ENCODE data around the gene SLC25A23. TPM values are rescaled to one million over a fixed set of nuclear protein-coding genes. Genes with fewer than 3 reads are reported as not detected.
"Not testable (repeated sequence)": the region's sequence is repeated elsewhere in the genome, so short reads cannot be mapped to it uniquely, and the experiment has no call there.

Gene SLC25A23
- 52.7 TPM for polyA plus RNA-seq (2013, experiment 1 of 2)
- polyA plus RNA-seq (2013, experiment 2 of 2), result 51.9 TPM

DNA sequence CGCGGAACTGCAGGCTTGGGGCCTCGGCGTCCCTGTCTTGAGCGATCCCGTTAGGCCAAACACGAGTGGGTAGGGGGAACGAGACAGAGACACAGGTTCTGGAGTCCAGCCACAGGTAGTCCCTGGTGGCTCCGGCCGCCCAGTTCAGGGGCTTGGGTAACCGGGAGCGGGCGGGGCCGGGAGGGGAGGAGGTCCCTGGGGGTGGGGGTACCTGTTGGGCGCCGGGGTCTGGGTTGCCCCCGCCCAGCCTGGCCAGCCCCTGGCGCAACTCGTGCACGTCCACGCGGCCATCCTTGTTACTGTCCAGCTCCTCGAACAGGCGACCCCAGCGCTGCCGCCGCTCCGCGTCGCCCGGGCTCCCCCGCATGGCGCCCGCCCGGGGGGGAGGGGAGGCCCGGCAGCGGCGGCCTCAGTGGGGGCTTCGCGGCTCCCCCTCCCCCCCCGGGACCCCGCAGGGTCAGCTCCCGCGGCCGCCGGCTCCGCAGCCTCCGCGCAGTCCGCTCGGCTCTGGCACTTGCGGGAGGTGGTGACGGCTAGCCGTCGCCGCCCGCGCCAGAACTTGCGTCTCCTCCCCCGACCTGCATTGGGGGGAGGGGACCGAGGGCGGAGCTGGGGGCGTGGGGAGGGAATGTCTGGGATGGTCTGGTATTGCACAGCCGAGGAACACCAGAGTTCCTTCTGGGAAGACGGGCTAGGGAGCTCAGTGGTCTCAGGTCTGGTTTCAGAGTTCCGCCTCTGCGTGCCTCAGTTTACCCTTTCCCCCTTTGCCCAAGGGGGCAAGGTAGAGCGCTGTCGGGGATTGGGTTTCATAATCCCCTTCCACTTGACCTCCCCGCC is at the start of gene SLC25A23:
TSS of gene SLC25A23 (minus strand) at position 531 of the 837 bp plus-strand sequence. CDS start at position 367, 164 bp downstream.
- peak within 1 kb of the TSS; percentile 92 for H3K18ac ChIP-seq (ENCODE audit: low read length)
- H3K27ac ChIP-seq (replicated peaks; ENCODE audit: low read length), result peak within 1 kb of the TSS; percentile 49
- H3K9me3 ChIP-seq (replicated peaks in 1 of 2; ENCODE audit: control insufficient read depth in 2 of 2, insufficient read depth in 1 of 2, low read depth in 1 of 2, low read length in 2 of 2), result peaks cover 3 to 10% of the 10 kb centered on the region in 2 donors
- peak within 1 kb of the TSS; percentile 88 for H2AK5ac ChIP-seq (ENCODE audit: low read depth, low read length)
- no peak within 1 kb of the TSS for H3K14ac ChIP-seq (ENCODE audit: low read length)
- peak within 1 kb of the TSS; percentile 96 for H2AFZ ChIP-seq (ENCODE audit: low read length)
- H3K4me1 ChIP-seq (ENCODE audit: control insufficient read depth in 2 of 2, insufficient read depth in 1 of 2, low read depth in 1 of 2, low read length in 2 of 2), result peaks cover 5 to 7% of the 10 kb centered on the region in 2 donors
- H3K4ac ChIP-seq (ENCODE audit: low read length), result peak within 1 kb of the TSS; percentile 53
- H3K9ac ChIP-seq (ENCODE audit: low read depth, low read length, poor library complexity), result peak within 1 kb of the TSS; percentile 84
- peak within 1 kb of the TSS; percentile 85 for H3K23ac ChIP-seq (ENCODE audit: low read depth, low read length, poor library complexity)
- peak within 1 kb of the TSS; percentile 94 for H2BK5ac ChIP-seq (ENCODE audit: low read length)
- H4K8ac ChIP-seq (ENCODE audit: low read depth, low read length), result no peak within 1 kb of the TSS
- peak; percentile 76 for DNase-seq (ENCODE audit: low spot score)
- H3K4me2 ChIP-seq (ENCODE audit: insufficient read depth, low read length, poor library complexity, severe bottlenecking), result peak within 1 kb of the TSS; percentile 94
- no peak within 1 kb of the TSS for H2BK12ac ChIP-seq (ENCODE audit: low read length)
- H2BK120ac ChIP-seq (ENCODE audit: low read depth, low read length), result no peak within 1 kb of the TSS
- H2BK15ac ChIP-seq (ENCODE audit: low read length), result peak within 1 kb of the TSS; percentile 92
- no CpG with 5 or more reads among the region's 70 CpGs for WGBS, 2 donors (ENCODE audit: extremely low coverage in 2 of 2, insufficient read length in 2 of 2, insufficient replicate concordance in 1 of 2)
- H3K27me3 ChIP-seq (ENCODE audit: control insufficient read depth in 3 of 3, insufficient read depth in 3 of 3, low read depth in 1 of 3, low read length in 3 of 3), result peaks cover 7 to 24% (median 18%) of the 10 kb centered on the region in 3 experiments
- no peak within 1 kb of the TSS for H4K91ac ChIP-seq (ENCODE audit: low read depth, low read length, poor library complexity)
- peaks cover 6% of the 10 kb centered on the region for H3K79me1 ChIP-seq (ENCODE audit: low read depth, low read length)
- peak within 1 kb of the TSS; percentile 51 to 85 for H3K4me3 ChIP-seq (ENCODE audit: low read length in 2 of 2)
- H3K36me3 ChIP-seq (replicated peaks in 1 of 2; ENCODE audit: control insufficient read depth in 2 of 2, insufficient read depth in 2 of 2, low read length in 2 of 2), result peaks cover 5 to 24% of the 10 kb centered on the region in 2 donors

DNA sequence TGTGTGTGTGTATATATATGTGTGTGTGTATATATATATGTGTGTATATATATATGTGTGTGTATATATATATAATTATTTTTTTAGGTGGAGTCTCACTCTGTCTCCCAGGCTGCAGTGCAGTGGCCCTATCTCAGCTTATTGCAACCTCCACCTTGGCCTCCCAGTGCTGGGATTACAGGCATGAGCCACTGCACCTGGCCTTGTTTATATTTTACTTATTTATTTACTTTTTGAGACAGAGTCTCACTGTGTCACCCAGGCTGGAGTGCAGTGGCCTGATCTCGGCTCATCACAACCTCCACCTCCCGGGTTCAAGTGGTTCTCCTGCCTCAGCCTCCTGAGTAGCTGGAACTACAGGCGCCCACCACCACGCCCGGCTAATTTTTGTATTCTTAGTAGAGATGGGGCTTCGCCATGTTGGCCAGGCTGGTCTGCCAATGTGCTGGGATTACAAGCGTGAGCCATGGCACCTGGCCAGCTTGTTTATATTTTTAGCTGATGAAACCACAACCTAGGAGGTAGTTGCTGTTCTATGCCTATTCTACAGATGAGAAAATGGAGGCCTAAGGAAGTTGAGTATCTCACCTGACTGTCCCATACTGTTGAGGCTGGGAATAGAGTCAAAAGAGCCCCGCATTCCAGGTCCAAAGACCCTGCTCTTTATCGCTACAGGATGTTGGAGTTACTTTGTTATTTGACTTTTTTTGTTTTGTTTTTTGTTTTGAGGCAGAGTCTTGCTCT is 48.6 kb upstream of the SLC25A23 start:
- H4K91ac ChIP-seq (ENCODE audit: low read depth, low read length, poor library complexity); H2BK15ac ChIP-seq (ENCODE audit: low read length); H3K27me3 ChIP-seq (ENCODE audit: control insufficient read depth in 3 of 3, insufficient read depth in 3 of 3, low read depth in 1 of 3, low read length in 3 of 3); H3K18ac ChIP-seq (ENCODE audit: low read length); H2BK120ac ChIP-seq (ENCODE audit: low read depth, low read length); H3K36me3 ChIP-seq (replicated peaks in 1 of 2; ENCODE audit: control insufficient read depth in 2 of 2, insufficient read depth in 2 of 2, low read length in 2 of 2); H3K23ac ChIP-seq (ENCODE audit: low read depth, low read length, poor library complexity); H3K14ac ChIP-seq (ENCODE audit: low read length); DNase-seq (ENCODE audit: low spot score); H2AFZ ChIP-seq (ENCODE audit: low read length); H3K4me1 ChIP-seq (ENCODE audit: control insufficient read depth in 2 of 2, insufficient read depth in 1 of 2, low read depth in 1 of 2, low read length in 2 of 2); H3K9ac ChIP-seq (ENCODE audit: low read depth, low read length, poor library complexity); H4K8ac ChIP-seq (ENCODE audit: low read depth, low read length); H3K27ac ChIP-seq (replicated peaks; ENCODE audit: low read length); H3K4ac ChIP-seq (ENCODE audit: low read length); H3K9me3 ChIP-seq (replicated peaks in 1 of 2; ENCODE audit: control insufficient read depth in 2 of 2, insufficient read depth in 1 of 2, low read depth in 1 of 2, low read length in 2 of 2); H3K4me3 ChIP-seq (ENCODE audit: low read length in 2 of 2); H2BK5ac ChIP-seq (ENCODE audit: low read length); H2AK5ac ChIP-seq (ENCODE audit: low read depth, low read length); H2BK12ac ChIP-seq (ENCODE audit: low read length); H3K4me2 ChIP-seq (ENCODE audit: insufficient read depth, low read length, poor library complexity, severe bottlenecking); H3K79me1 ChIP-seq (ENCODE audit: low read depth, low read length): not testable (repeated sequence)
- WGBS, 2 donors (ENCODE audit: extremely low coverage in 2 of 2, insufficient read length in 2 of 2, insufficient replicate concordance in 1 of 2), result no CpG with 5 or more reads among the region's 9 CpGs

DNA sequence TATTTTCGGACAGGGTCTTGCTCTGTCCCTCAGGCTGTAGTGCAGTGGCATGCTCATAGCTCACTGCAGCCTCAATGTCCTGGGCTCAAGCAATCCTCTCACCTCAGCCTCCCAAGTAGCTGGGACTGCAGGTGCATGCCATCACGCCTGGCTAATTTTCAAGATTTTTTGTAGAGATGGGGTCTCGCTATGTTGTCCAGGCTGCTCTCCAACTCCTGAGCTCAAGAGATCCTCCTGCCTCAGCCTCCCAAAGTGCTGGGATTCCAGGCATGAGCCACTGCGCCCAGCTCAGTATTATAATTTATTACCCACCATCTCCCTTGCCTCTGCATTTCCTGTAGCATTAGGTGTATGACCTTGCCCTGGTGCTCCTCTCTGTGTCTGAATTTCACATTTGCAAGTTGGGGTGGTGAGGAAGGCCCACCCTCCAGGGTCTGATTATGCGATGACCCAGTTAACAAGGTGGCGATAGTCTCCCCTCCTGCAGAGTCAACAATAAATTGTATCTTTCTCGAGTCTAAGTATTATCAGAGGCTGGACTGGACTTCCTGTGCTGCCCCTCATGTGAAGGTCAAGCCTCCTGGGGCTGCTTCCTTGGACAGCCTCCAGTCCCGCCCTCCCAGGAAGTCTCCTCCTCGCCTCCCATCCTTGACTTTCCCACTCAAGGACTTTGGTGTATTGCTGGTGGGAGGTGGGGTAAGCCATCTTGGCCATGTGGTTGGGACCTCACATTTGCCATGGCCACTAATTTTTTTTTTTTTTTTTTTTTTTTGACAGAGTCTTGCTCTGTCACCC is 44.0 kb upstream of the SLC25A23 start:
- H2AFZ ChIP-seq (ENCODE audit: low read length), result no peak overlapping the region
- H2AK5ac ChIP-seq (ENCODE audit: low read depth, low read length), result peak overlapping the region; percentile 7
- no peak overlapping the region for H2BK120ac ChIP-seq (ENCODE audit: low read depth, low read length)
- H2BK12ac ChIP-seq (ENCODE audit: low read length), result peak overlapping the region; percentile 73
- no peak overlapping the region for H3K18ac ChIP-seq (ENCODE audit: low read length)
- H2BK5ac ChIP-seq (ENCODE audit: low read length), result no peak overlapping the region
- no CpG with 5 or more reads among the region's 9 CpGs for WGBS, 2 donors (ENCODE audit: extremely low coverage in 2 of 2, insufficient read length in 2 of 2, insufficient replicate concordance in 1 of 2)
- H3K27ac ChIP-seq (replicated peaks; ENCODE audit: low read length), result no peak overlapping the region
- peaks cover 2 to 47% (median 11%) of the 10 kb centered on the region in 3 experiments for H3K27me3 ChIP-seq (ENCODE audit: control insufficient read depth in 3 of 3, insufficient read depth in 3 of 3, low read depth in 1 of 3, low read length in 3 of 3)
- no peak overlapping the region for H3K4me2 ChIP-seq (ENCODE audit: insufficient read depth, low read length, poor library complexity, severe bottlenecking)
- H3K4me1 ChIP-seq (ENCODE audit: control insufficient read depth in 2 of 2, insufficient read depth in 1 of 2, low read depth in 1 of 2, low read length in 2 of 2), result peaks cover 0 to 2% of the 10 kb centered on the region in 2 donors
- no peak overlapping the region for H3K14ac ChIP-seq (ENCODE audit: low read length)
- H4K8ac ChIP-seq (ENCODE audit: low read depth, low read length), result no peak overlapping the region
- no peak for DNase-seq (ENCODE audit: low spot score)
- peaks cover 0 to 3% of the 10 kb centered on the region in 2 donors for H3K36me3 ChIP-seq (replicated peaks in 1 of 2; ENCODE audit: control insufficient read depth in 2 of 2, insufficient read depth in 2 of 2, low read length in 2 of 2)
- no peak overlapping the region for H2BK15ac ChIP-seq (ENCODE audit: low read length)
- H3K23ac ChIP-seq (ENCODE audit: low read depth, low read length, poor library complexity), result no peak overlapping the region
- no peak overlapping the region for H3K4me3 ChIP-seq (ENCODE audit: low read length in 2 of 2)
- H4K91ac ChIP-seq (ENCODE audit: low read depth, low read length, poor library complexity), result no peak overlapping the region
- no peak overlapping the region for H3K4ac ChIP-seq (ENCODE audit: low read length)
- peaks cover 0 to 2% of the 10 kb centered on the region in 2 donors for H3K9me3 ChIP-seq (replicated peaks in 1 of 2; ENCODE audit: control insufficient read depth in 2 of 2, insufficient read depth in 1 of 2, low read depth in 1 of 2, low read length in 2 of 2)
- no peaks in the 10 kb centered on the region for H3K79me1 ChIP-seq (ENCODE audit: low read depth, low read length)
- H3K9ac ChIP-seq (ENCODE audit: low read depth, low read length, poor library complexity), result no peak overlapping the region
